ENCODE data around the gene CDK5. TPM values are rescaled to one million over a fixed set of nuclear protein-coding genes. Genes with fewer than 3 reads are reported as not detected.

The CDK5 gene
- polyA plus RNA-seq, 1 donor from 2014 or later, result 88.3 TPM

DNA sequence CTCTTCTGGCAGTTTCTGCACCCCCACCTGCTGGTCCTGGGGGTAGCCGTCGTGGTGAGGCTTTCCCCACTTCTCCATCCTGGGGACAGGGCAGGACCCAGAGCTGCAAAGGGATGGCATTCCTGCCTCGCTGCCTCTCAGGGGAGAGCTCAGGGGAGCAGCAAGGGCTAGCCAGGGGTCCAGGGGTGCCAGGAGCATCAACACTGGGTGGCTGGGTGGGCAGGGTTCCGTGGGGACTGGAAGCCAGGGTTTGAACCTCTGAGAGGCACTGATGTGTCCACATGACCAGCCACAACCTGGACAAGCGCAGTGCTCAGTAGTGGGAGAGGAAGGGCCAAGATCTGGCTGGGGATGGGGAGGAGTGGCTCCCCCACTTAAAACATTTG, 23.8 kb downstream of the CDK5 start:
- H3K4me3 ChIP-seq (ENCODE audit: low read length), result no peak overlapping the region
- no peaks in the 10 kb centered on the region for H3K9me3 ChIP-seq (ENCODE audit: low read length)
- TF ChIP-seq MXI1 (conservative IDR thresholded peaks at IDR 0.05; ENCODE audit: poor library complexity, severe bottlenecking) (no peak), REST (IDR thresholded peaks at IDR 0.05; ENCODE audit: borderline replicate concordance) (no peak), RAD21 (conservative IDR thresholded peaks at IDR 0.05) (no peak), EP300 (conservative IDR thresholded peaks at IDR 0.05; ENCODE audit: poor library complexity, severe bottlenecking) (no peak), POLR2AphosphoS5 (IDR thresholded peaks at IDR 0.05) (no peak), SMC3 (conservative IDR thresholded peaks at IDR 0.05; ENCODE audit: poor library complexity) (no peak), TAF1 (IDR thresholded peaks at IDR 0.05; ENCODE audit: low read depth) (no peak), EZH2 (IDR thresholded peaks at IDR 0.05; ENCODE audit: borderline replicate concordance, insufficient read depth, low read length, poor library complexity, severe bottlenecking) (no peak)
- TF ChIP-seq, protein P1, sequence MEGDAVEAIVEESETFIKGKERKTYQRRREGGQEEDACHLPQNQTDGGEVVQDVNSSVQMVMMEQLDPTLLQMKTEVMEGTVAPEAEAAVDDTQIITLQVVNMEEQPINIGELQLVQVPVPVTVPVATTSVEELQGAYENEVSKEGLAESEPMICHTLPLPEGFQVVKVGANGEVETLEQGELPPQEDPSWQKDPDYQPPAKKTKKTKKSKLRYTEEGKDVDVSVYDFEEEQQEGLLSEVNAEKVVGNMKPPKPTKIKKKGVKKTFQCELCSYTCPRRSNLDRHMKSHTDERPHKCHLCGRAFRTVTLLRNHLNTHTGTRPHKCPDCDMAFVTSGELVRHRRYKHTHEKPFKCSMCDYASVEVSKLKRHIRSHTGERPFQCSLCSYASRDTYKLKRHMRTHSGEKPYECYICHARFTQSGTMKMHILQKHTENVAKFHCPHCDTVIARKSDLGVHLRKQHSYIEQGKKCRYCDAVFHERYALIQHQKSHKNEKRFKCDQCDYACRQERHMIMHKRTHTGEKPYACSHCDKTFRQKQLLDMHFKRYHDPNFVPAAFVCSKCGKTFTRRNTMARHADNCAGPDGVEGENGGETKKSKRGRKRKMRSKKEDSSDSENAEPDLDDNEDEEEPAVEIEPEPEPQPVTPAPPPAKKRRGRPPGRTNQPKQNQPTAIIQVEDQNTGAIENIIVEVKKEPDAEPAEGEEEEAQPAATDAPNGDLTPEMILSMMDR (IDR thresholded peaks at IDR 0.05; ENCODE audit: poor library complexity, severe bottlenecking), result no peak
- H3K79me2 ChIP-seq (replicated peaks; ENCODE audit: insufficient read depth, low read length), result peaks cover 3% of the 10 kb centered on the region
- no peak overlapping the region for H2AFZ ChIP-seq (ENCODE audit: low read depth, low read length)
- H3K36me3 ChIP-seq (ENCODE audit: insufficient read depth, low read length), result no peaks in the 10 kb centered on the region
- no peaks in the 10 kb centered on the region for H4K20me1 ChIP-seq (ENCODE audit: insufficient read depth)
- H3K9ac ChIP-seq (ENCODE audit: low read length), result no peak overlapping the region
- H3K27ac ChIP-seq (ENCODE audit: low read length), result no peak overlapping the region
- H3K9me2 ChIP-seq (ENCODE audit: insufficient read depth, low read length), result no peaks in the 10 kb centered on the region
- H3K27me3 ChIP-seq (ENCODE audit: insufficient read depth, low read depth, low read length), result no peaks in the 10 kb centered on the region
- no peaks in the 10 kb centered on the region for H3F3A ChIP-seq (ENCODE audit: insufficient read depth, low read length, poor library complexity, severe bottlenecking)
- H3K4me2 ChIP-seq (ENCODE audit: low read length), result no peak overlapping the region

DNA sequence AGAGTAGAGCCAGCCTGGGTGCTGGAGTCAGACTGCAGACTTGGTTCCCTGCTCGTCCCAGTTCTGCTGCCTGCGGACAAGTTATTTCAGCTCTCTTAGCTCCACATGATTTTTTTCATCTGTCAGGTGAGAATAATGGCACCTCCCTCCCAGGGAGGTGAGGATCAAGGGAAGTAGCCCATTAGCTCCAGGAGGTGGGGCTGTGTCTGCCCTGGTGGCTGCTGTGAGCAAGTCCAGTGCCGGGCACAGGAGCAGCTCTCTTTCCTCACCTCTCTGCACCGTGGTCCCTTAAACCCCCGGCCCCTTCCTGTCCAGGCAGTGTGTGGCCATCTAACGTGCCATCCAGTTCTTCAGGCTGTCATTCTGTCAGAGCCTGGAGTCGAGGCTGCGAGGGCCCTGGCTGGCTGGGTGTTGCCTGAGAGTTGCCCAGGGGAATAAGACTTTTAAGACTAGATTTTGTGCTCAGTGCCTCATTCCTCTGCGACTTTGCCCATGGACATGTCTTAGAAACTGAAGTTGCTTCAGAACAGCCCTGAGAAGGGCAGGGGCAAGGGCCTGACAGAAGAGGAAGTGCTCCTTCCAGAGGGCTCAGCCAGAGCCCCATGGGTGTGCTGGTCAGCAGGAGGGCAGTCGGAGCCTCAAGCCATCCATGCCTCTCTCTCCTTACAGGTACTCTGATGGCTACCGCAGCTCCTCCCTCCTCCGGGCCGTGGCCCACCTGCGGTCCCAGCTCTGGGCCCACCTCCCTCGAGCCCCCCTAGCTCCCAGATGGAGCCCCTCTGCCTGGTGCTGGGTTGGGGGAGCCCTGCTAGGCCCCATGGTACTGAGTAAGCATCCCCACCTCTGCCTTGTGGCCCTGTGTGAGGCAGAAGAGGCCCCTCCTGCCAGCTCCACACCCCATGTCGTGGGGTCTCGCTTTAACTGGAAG, 24.5 kb downstream of the CDK5 start:
- Histone ChIP-seq H3K9me3 (ENCODE audit: low read length) (no peaks in the 10 kb centered on the region), H3K36me3 (ENCODE audit: insufficient read depth, low read length) (no peaks in the 10 kb centered on the region), H3F3A (ENCODE audit: insufficient read depth, low read length, poor library complexity, severe bottlenecking) (no peaks in the 10 kb centered on the region), H3K9me2 (ENCODE audit: insufficient read depth, low read length) (no peaks in the 10 kb centered on the region), H3K4me3 (ENCODE audit: low read length) (no peak overlapping the region), H4K20me1 (ENCODE audit: insufficient read depth) (no peaks in the 10 kb centered on the region), H2AFZ (ENCODE audit: low read depth, low read length) (no peak overlapping the region), H3K4me2 (ENCODE audit: low read length) (no peak overlapping the region), H3K27me3 (ENCODE audit: insufficient read depth, low read depth, low read length) (no peaks in the 10 kb centered on the region), H3K79me2 (replicated peaks; ENCODE audit: insufficient read depth, low read length) (peaks cover 3% of the 10 kb centered on the region), H3K27ac (ENCODE audit: low read length) (no peak overlapping the region), H3K9ac (ENCODE audit: low read length) (no peak overlapping the region)
- no peak for TF ChIP-seq POLR2AphosphoS5 (IDR thresholded peaks at IDR 0.05)
- TF ChIP-seq EP300 (conservative IDR thresholded peaks at IDR 0.05; ENCODE audit: poor library complexity, severe bottlenecking), result no peak
- no peak for TF ChIP-seq SMC3 (conservative IDR thresholded peaks at IDR 0.05; ENCODE audit: poor library complexity)
- TF ChIP-seq, protein P1 (IDR thresholded peaks at IDR 0.05; ENCODE audit: poor library complexity, severe bottlenecking), result no peak
- TF ChIP-seq REST (IDR thresholded peaks at IDR 0.05; ENCODE audit: borderline replicate concordance), result no peak
- no peak for TF ChIP-seq RAD21 (conservative IDR thresholded peaks at IDR 0.05)
- no peak for TF ChIP-seq EZH2 (IDR thresholded peaks at IDR 0.05; ENCODE audit: borderline replicate concordance, insufficient read depth, low read length, poor library complexity, severe bottlenecking)
- TF ChIP-seq TAF1 (IDR thresholded peaks at IDR 0.05; ENCODE audit: low read depth), result no peak
- no peak for TF ChIP-seq MXI1 (conservative IDR thresholded peaks at IDR 0.05; ENCODE audit: poor library complexity, severe bottlenecking)
